Duodenal mucosa (tissue), 2 donors: ENCODE results near the gene EGF.

Experiments
- H3K27ac ChIP-seq: one replicate; pipeline ENCODE4 v1.7.0; 2013; ENCODE audit warnings: low read depth, low read length
- H3K27me3 ChIP-seq, 2 donors: one replicate each; pipeline ENCODE4 v1.7.0; 2013; ENCODE audit warnings: low read length in 2 of 2, control low read depth in 1 of 2; ENCODE audit not compliant: insufficient read depth in 2 of 2, control insufficient read depth in 1 of 2
- H3K36me3 ChIP-seq, 2 donors: one replicate each; pipeline ENCODE4 v1.7.0; 2013; ENCODE audit warnings: low read length in 2 of 2, control low read depth in 1 of 2; ENCODE audit not compliant: insufficient read depth in 2 of 2, control insufficient read depth in 1 of 2
- H3K4me1 ChIP-seq, 2 donors: one replicate each; pipeline ENCODE4 v1.7.0; 2013; ENCODE audit warnings: low read length in 2 of 2, control low read depth in 1 of 2; ENCODE audit not compliant: insufficient read depth in 2 of 2, control insufficient read depth in 1 of 2
- H3K4me3 ChIP-seq, 2 donors: one replicate each; pipeline ENCODE4 v1.7.0; 2013; ENCODE audit warnings: low read length in 2 of 2, low read depth in 1 of 2
- H3K9ac ChIP-seq, 2 donors: one replicate each; pipeline ENCODE4 v1.7.0; 2013; ENCODE audit warnings: low read length in 2 of 2, low read depth in 1 of 2
- H3K9me3 ChIP-seq, 2 donors: one replicate each; pipeline ENCODE4 v1.7.0; 2013; ENCODE audit warnings: low read length in 2 of 2, control low read depth in 1 of 2; ENCODE audit not compliant: control insufficient read depth in 1 of 2

EGF gene

GRCh38 chr4:109955146-109955545, 42.5 kb downstream of the EGF start:
- Histone ChIP-seq H3K27ac (no peak overlapping the region), H3K27me3 (no peaks in the 10 kb centered on the region), H3K9ac (no peak overlapping the region), H3K36me3 (no peaks in the 10 kb centered on the region), H3K9me3 (no peaks in the 10 kb centered on the region), H3K4me3 (no peak overlapping the region), H3K4me1 (no peaks in the 10 kb centered on the region)

- H3K4me3 ChIP-seq, result no peak overlapping the region
- no peaks in the 10 kb centered on the region for H3K9me3 ChIP-seq
- H3K27me3 ChIP-seq, result no peaks in the 10 kb centered on the region
- H3K4me1 ChIP-seq, result no peaks in the 10 kb centered on the region
- no peak overlapping the region for H3K27ac ChIP-seq
- H3K9ac ChIP-seq, result no peak overlapping the region
- no peaks in the 10 kb centered on the region for H3K36me3 ChIP-seq
Measured at GRCh38 chr4:109957227-109957626, 44.5 kb downstream of the EGF start.

- no peak overlapping the region for H3K27ac ChIP-seq
- H3K9ac ChIP-seq, result no peak overlapping the region
- H3K36me3 ChIP-seq, result no peaks in the 10 kb centered on the region
- no peaks in the 10 kb centered on the region for H3K4me1 ChIP-seq
- H3K4me3 ChIP-seq, result no peak overlapping the region
- no peaks in the 10 kb centered on the region for H3K9me3 ChIP-seq
- H3K27me3 ChIP-seq, result no peaks in the 10 kb centered on the region
Measured at GRCh38 chr4:109959195-109959594, 46.5 kb downstream of the EGF start.

- Histone ChIP-seq H3K27ac (no peak overlapping the region), H3K9me3 (no peaks in the 10 kb centered on the region), H3K4me1 (peaks cover 11% of the 10 kb centered on the region in 2 donors), H3K36me3 (no peaks in the 10 kb centered on the region), H3K27me3 (no peaks in the 10 kb centered on the region), H3K4me3 (no peak overlapping the region), H3K9ac (no peak overlapping the region)
Measured at GRCh38 chr4:109962401-109962800, 49.7 kb downstream of the EGF start.

GRCh38 chr4:109966891-109967481, 54.3 kb downstream of the EGF start:
- Histone ChIP-seq H3K4me1 (peaks cover 13 to 18% of the 10 kb centered on the region in 2 donors), H3K9me3 (no peaks in the 10 kb centered on the region), H3K27me3 (no peaks in the 10 kb centered on the region), H3K36me3 (no peaks in the 10 kb centered on the region), H3K4me3 (no peak overlapping the region), H3K27ac (no peak overlapping the region), H3K9ac (no peak overlapping the region)

- Histone ChIP-seq H3K36me3 (no peaks in the 10 kb centered on the region), H3K27ac (no peak overlapping the region)
Measured at GRCh38 chr4:109967798-109968520, 55.3 kb downstream of the EGF start.

GRCh38 chr4:109969087-109969486, 56.4 kb downstream of the EGF start:
- H3K4me1 ChIP-seq, result peaks cover 22 to 23% of the 10 kb centered on the region in 2 donors
- no peak overlapping the region for H3K27ac ChIP-seq
- H3K27me3 ChIP-seq, result no peaks in the 10 kb centered on the region
- no peak overlapping the region for H3K9ac ChIP-seq
- H3K36me3 ChIP-seq, result no peaks in the 10 kb centered on the region
- no peaks in the 10 kb centered on the region for H3K9me3 ChIP-seq
- no peak overlapping the region for H3K4me3 ChIP-seq

More at GRCh38 chr4:109967798-109968520, 55.3 kb downstream of the EGF start:
- no peak overlapping the region for H3K4me3 ChIP-seq
- no peak overlapping the region for H3K9ac ChIP-seq
- peaks cover 18 to 21% of the 10 kb centered on the region in 2 donors for H3K4me1 ChIP-seq
- no peaks in the 10 kb centered on the region for H3K27me3 ChIP-seq
- H3K9me3 ChIP-seq, result no peaks in the 10 kb centered on the region

- Histone ChIP-seq H3K4me3 (no peak overlapping the region), H3K9me3 (no peaks in the 10 kb centered on the region), H3K27me3 (no peaks in the 10 kb centered on the region), H3K9ac (no peak overlapping the region), H3K36me3 (no peaks in the 10 kb centered on the region), H3K27ac (no peak overlapping the region), H3K4me1 (peaks cover 22 to 23% of the 10 kb centered on the region in 2 donors)
Measured at GRCh38 chr4:109969919-109970318, 57.2 kb downstream of the EGF start.

- H3K4me1 ChIP-seq, result peaks cover 7 to 8% of the 10 kb centered on the region in 2 donors
- H3K27ac ChIP-seq, result no peak overlapping the region
- H3K9ac ChIP-seq, result no peak overlapping the region
- H3K9me3 ChIP-seq, result no peaks in the 10 kb centered on the region
- no peaks in the 10 kb centered on the region for H3K36me3 ChIP-seq
- H3K4me3 ChIP-seq, result no peak overlapping the region
- H3K27me3 ChIP-seq, result no peaks in the 10 kb centered on the region
Measured at GRCh38 chr4:109972786-109973528, 60.3 kb downstream of the EGF start.

GRCh38 chr4:109973529-109973905, 60.8 kb downstream of the EGF start:
- H3K4me3 ChIP-seq, result no peak overlapping the region
- H3K4me1 ChIP-seq, result peaks cover 6 to 8% of the 10 kb centered on the region in 2 donors
- H3K36me3 ChIP-seq, result no peaks in the 10 kb centered on the region
- H3K27ac ChIP-seq, result no peak overlapping the region
- H3K9ac ChIP-seq, result no peak overlapping the region
- no peaks in the 10 kb centered on the region for H3K9me3 ChIP-seq
- H3K27me3 ChIP-seq, result no peaks in the 10 kb centered on the region
